ENCODE results near the gene LRCH1.

Gene LRCH1

DNA sequence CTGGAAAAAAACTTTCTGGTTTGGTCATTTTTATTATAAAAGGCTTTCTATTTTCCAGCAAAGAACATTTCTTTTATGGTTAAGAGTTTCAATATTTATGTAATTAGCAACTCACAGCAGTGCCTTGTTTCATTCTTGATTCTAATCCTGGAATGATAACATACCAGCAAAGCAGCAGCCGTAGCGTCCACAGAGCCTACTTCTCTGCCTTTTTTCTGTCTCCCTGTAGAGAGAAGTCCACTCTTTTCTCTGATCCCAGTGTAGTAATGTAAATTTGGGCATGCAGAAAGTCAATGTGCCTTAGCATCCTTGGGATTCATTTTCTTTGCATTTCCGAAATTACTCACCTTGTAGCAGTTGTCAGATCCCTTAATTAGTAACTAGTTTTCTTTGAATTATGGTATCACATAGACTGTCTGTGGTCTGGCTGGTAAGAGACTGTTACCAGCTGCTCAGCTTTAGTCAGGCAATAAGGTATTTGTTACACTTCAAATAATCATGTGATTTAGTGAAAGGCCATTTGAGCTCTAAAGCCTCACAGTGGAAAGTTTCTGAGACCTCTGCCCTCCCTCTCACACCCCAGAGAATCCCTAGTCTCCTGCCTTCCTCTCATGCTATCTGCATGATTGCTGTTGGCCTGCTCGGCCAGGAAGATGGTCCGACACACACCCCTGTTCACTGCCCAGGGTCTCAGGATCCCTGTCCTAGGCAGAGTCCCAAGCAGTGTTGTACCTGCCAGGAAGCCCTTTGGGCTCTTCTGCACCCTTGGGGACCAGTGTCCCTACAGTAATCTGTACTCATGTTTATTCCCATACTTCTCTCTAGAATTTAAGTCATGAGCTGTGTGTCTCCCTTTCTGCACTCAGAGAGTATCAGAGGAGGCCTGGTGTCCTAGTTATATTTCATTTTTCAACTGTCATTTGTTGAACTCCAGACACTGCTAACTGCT lies 86.3 kb downstream of the LRCH1 start:
- no peak for DNase-seq (ENCODE audit: low read depth)

- DNase-seq (ENCODE audit: low read depth): no peak
These were observed 87.9 kb downstream of the LRCH1 start for GRCh38 chr13:46640843-46641242.

DNA sequence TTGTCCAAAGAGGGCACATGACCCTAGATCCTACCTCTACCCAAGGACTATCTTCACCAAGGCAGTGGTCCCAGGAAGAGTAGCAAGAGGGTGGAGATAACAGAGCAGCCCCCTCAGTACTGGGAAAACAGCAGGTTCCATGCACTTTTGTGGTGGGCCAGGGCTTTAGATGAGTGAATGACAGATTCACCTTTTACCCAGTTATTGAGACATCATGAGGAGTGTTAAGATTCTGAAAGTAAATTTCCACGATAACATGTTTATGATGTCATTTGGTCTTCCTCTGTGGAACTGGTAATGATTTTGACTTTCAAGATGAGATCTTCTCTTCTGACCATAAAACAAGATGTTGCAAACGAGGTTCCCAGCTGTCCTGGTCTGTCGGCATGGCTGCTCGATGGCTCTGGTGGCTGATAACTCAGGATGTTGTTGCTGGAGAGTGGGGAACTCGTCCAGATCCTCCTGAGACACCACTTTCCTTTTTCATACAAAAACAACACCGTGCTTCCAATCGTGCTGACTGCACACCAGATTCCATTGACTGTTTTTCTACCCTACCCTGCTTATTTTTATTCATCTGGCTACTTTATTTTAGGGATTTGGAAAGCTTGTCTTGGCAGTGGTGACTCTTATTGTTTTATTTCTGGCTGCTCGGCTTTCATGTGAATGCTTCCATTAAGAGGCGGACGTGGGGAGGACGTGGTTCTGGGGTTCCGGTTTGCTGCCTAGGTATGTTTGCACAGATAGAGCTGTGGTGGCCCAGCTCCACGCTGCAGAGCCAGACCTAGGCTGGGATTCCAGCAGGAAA lies 88.5 kb downstream of the LRCH1 start:
- DNase-seq (ENCODE audit: low read depth): no peak

GRCh38 chr13:46642254-46642653 lies 89.3 kb downstream of the LRCH1 start:
- no peak for DNase-seq (ENCODE audit: low read depth)

- no peak for DNase-seq (ENCODE audit: low read depth)
These were observed 90.3 kb downstream of the LRCH1 start for GRCh38 chr13:46643165-46643777.

DNA sequence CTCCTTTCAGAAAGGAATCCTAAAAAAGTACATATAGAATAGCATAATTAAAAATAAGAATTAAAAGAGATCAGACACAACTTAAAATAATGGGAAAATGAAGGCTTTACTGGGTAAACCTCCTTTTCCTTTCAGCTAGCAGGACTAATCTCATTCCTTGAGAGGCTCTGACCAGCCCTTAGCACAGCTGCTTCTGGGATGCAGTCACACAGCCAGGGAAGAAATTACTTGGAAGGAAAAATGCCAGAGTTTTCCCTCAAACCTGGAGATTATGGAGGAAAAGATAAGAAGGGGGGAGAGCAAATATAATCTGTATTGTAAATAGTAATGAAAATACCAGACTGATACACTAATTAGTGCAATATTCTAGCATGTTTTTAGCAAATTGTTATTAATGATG lies 91.8 kb downstream of the LRCH1 start:
- no peak for DNase-seq (ENCODE audit: low read depth)

DNA sequence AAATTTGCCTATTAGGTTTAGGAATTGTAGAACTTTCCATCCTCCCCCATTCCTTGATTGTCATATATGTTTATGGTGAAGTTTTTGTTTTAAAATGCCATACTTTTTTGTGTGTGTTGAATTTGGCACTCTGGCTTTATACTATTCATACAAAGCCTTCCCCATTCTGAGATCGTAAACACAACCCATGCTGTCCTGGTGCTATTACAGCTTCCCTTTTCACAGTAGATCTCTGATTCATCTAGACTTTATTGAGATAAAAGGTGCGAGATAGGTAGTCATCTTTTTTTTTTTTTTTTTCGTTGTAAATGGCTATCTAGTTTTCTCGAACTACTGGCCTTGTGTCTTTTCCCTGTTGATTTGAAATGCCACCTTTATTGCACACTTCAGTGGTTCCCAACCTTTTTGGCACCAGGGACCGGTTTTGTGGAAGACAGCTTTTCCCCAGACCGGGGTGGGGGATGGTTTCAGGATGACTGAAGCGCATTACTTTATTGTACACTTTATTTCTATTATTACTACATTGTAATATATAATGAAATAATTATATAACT lies 94.6 kb downstream of the LRCH1 start:
- DNase-seq (ENCODE audit: low read depth): no peak

DNA sequence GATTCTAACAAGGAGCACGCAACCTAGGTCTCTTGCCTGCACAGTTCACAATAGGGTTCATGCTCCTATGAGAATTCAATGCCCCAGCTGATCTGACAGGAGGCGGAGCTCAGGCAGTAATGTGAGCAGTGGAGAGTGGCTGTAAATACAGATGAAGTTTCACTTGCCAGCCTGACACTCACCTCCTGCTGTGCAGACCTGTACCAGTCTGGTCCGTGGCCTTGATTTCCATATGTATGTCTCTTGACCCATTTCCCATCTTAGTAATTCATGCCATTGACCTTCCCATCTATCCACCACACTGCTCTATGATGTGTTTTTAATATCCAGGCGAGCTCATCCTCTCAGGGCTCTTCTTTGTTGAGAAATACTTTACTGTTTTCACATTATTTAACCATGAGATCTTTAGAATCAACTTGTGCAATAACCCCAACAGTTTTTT lies 95.2 kb downstream of the LRCH1 start:
- DNase-seq (ENCODE audit: low read depth): no peak

GRCh38 chr13:46649816-46650215 lies 96.8 kb downstream of the LRCH1 start:
- DNase-seq (ENCODE audit: low read depth): no peak

DNA sequence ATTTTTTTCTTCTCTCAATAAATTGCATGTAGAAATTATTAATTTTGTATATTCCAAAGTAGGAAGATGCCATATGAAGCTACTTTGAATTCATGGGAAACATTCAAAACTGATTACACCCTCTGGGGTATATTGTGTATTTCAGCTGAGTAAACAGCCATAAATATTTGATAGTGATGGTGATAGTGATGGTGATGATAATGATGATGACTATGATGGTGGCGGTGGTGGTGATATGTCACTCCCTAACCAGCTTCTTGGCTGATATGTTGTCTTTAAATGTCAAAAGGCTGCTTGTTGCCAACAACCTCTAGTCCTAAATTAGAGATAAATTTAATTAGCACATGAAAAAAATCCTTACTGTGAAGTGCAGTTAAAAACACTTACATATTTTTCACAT lies 102.0 kb downstream of the LRCH1 start:
- DNase-seq (ENCODE audit: low read depth): no peak

DNA sequence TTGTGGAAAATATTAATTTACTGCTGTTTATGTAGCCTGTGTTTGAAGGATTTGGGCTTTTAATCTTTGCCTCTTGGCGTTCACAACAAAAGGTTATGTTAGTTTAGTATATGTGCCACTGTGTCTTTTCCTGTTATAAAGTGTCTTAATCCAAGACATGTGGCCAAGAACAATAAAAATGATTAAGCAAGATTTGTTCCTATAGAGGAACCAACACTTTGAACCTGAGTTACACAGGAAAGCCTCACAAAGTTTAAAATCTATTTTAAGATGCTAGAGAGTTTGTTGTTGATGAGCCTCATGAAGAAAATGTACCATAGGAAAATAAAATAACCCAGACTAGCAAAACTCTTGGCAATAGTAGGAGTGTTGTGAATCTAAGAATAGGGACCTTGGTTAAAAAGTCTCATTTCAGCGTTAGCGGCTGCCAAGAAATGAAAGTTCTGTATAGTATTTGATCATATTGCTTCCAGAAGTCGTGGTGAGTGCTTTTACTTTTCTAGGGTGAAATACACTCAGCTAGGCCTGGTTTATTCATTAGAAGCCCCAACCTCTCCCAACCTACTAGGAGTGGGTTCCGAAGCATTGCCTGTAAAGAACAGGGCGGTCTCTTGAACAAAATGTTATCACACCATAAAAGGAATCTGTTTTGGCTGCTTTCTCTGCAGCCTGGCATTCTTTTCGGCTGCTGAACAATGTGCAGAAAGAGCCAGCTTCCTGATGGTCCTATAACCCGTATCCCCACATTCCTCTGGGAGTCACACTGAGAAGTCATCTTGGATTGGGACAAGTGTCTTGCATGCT lies 102.6 kb downstream of the LRCH1 start:
- DNase-seq (ENCODE audit: low read depth): no peak

DNA sequence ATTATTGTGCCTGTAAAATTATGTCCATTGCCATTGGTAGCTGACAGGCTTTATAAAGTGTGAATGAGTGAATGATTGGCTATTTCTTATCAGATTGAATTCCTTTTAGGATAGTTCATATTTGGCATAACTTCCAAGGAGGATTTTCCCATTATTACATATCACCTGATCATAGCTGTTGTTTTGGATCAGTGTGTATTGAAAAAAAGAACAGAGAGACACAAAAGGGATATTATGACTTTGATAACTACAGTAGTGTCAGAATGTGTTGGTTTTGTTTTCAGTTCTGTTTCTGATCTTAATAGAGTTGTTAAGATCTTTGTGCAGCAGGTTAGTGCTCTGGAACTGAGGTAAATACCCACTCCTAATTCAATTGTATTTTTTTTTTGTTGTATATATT lies 103.8 kb downstream of the LRCH1 start:
- no peak for DNase-seq (ENCODE audit: low read depth)

DNA sequence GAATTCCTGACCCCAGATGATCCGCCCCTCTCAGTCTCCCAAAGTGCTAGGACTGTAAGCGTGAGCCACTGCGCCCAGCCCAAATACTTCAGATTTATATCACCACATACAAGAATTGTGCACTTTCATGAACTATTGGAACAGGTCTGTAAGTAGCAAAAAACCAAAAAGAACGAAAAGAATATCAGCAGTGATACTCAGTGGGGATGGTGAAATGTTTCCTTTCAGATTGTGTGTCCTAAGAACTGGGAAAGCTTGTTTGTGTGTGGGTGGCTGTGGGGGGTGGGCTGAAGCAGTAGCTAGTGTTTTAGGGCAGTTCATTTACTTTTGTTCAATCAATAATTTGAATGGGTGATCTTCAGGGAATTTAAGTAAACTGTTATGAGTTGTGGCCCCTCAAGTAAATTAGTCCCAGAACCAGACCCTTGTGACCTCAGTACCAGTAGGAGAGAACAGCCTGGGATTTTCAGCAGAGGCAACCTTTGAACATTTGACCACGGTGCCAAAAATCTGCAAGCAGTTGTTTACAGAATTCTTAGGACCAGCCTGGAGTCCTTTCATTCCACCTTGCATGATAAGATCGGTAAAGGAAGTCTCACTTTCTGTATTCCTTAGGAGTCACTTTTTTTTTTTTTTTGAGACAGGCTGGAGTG lies 106.6 kb downstream of the LRCH1 start:
- no peak for DNase-seq (ENCODE audit: low read depth)

- no peak for DNase-seq (ENCODE audit: low read depth)
These were observed 107.4 kb downstream of the LRCH1 start for GRCh38 chr13:46660416-46660815.

GRCh38 chr13:46660857-46661256 lies 107.9 kb downstream of the LRCH1 start:
- no peak for DNase-seq (ENCODE audit: low read depth)

GRCh38 chr13:46662690-46663089 lies 109.7 kb downstream of the LRCH1 start:
- no peak for DNase-seq (ENCODE audit: low read depth)

DNA sequence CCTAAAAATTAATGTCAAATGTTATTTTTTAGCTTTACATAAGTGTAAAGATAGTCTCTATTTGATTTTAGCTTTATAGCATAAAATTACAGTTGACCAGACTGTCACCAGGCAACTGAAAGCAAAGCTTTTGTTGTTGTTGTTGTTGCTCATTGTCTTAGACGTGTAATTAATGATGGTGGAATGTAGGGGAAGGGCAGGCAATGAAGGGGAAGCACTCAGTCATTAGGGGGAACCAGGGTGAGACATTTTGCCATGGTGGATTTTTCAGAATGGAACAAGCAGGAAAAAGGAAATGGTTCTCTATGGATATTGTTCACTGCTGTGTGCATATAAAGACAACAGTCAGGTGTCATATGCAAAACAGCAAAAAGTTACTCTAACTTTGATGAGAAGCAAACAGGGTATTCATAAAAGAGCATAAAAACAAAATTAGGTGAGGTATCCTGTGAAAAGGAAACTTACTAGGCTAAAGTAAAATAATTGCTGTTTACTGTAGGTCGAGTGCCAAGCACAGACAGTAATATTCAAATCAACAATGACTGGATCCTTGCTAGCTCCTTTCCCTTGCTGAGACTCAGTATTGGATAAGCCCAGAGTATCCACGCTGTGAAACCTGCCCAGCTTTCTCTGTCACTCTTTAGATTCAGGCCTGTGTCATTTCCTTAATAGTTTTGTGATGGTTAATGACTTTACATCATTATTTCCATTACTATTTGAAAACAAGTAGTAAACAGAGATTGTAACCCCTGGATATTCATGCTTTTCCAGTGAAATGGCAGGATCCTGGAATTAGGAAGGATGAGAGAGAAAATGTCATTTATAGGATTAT lies 110.5 kb downstream of the LRCH1 start:
- DNase-seq (ENCODE audit: low read depth): no peak

GRCh38 chr13:46664195-46664594 lies 111.2 kb downstream of the LRCH1 start:
- no peak for DNase-seq (ENCODE audit: low read depth)

DNA sequence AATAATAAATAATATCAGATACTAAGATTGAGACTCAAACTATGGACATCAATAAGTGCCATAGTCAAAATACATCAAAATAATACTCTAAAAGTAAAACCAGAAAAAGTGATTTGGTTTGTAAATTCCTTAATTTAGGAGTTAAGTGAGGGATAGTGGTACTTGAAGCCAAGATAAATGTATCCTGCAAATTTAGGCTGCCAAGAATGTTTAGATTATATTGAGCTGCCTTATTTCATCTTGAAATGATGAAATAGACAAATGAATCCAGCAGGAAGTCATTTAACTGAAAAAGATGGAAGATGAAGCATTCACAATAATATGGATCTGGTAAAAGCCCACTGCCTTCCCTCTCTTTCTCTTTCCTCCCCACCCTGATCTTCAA lies 112.3 kb downstream of the LRCH1 start:
- no peak for DNase-seq (ENCODE audit: low read depth)
